Subcutaneous abdominal adipose tissue (tissue), 5 donors: Measurements from ENCODE around the gene WTAP.
A peak's percentile ranks its signal among the peaks of the same experiment; 100 is the strongest.
"Not testable (repeated sequence)": the region's sequence is repeated elsewhere in the genome, so short reads cannot be mapped to it uniquely, and the experiment has no call there.

Experiments used
- H3K27ac ChIP-seq: one replicate; pipeline ENCODE4 v1.7.0; 2013; ENCODE audit warnings: low read depth, mild to moderate bottlenecking, inconsistent platforms, low read length, moderate library complexity
- H3K27me3 ChIP-seq, 5 donors: one replicate each; pipeline ENCODE4 v1.7.0; 2013; ENCODE audit warnings: low read length in 5 of 5, inconsistent platforms in 1 of 5; ENCODE audit not compliant: control insufficient read depth in 5 of 5, insufficient read depth in 4 of 5
- H3K36me3 ChIP-seq, 5 donors: one replicate each; pipeline ENCODE4 v1.7.0; 2013; ENCODE audit warnings: low read length in 5 of 5; ENCODE audit not compliant: control insufficient read depth in 5 of 5, insufficient read depth in 5 of 5
- H3K4me1 ChIP-seq, 5 donors: one replicate each; pipeline ENCODE4 v1.7.0; 2013; ENCODE audit warnings: low read length in 5 of 5, mild to moderate bottlenecking in 3 of 5, moderate library complexity in 1 of 5; ENCODE audit not compliant: control insufficient read depth in 5 of 5, insufficient read depth in 5 of 5
- H3K4me3 ChIP-seq, 5 donors: one replicate each; pipeline ENCODE4 v1.7.0; 2013; ENCODE audit warnings: low read length in 5 of 5, low read depth in 1 of 5
- H3K9ac ChIP-seq, 5 donors: one replicate each; pipeline ENCODE4 v1.7.0; 2013; ENCODE audit warnings: low read length in 5 of 5, mild to moderate bottlenecking in 4 of 5, moderate library complexity in 3 of 5
- H3K9me3 ChIP-seq, 5 donors: one replicate each; pipeline ENCODE4 v1.7.0; 2013; ENCODE audit warnings: low read length in 5 of 5; ENCODE audit not compliant: control insufficient read depth in 5 of 5
- donor health status: healthy.
- donor health status: healthy.
- donor health status: healthy.
- donor health status: healthy.
- donor health status: healthy.

Gene WTAP

GRCh38 chr6:159742165-159742564, 14.9 kb downstream of the WTAP start:
- H3K9ac ChIP-seq = no peak overlapping the region
- H3K27me3 ChIP-seq = no peaks in the 10 kb centered on the region
- no peak overlapping the region for H3K27ac ChIP-seq
- peaks cover 57 to 87% (median 63%) of the 10 kb centered on the region in 5 donors for H3K36me3 ChIP-seq
- H3K4me1 ChIP-seq = no peaks in the 10 kb centered on the region
- H3K4me3 ChIP-seq = no peak overlapping the region
- no peaks in the 10 kb centered on the region for H3K9me3 ChIP-seq

- Histone ChIP-seq H3K4me1 (no peaks in the 10 kb centered on the region), H3K9me3 (no peaks in the 10 kb centered on the region), H3K27me3 (no peaks in the 10 kb centered on the region), H3K36me3 (peaks cover 70 to 92% (median 78%) of the 10 kb centered on the region in 5 donors), H3K9ac (no peak overlapping the region), H3K27ac (no peak overlapping the region), H3K4me3 (no peak overlapping the region)
These were observed 17.8 kb downstream of the WTAP start for GRCh38 chr6:159745081-159745480.

- Histone ChIP-seq H3K9ac (no peak overlapping the region), H3K27ac (no peak overlapping the region), H3K4me3 (no peak overlapping the region), H3K9me3 (no peaks in the 10 kb centered on the region), H3K27me3 (no peaks in the 10 kb centered on the region), H3K4me1 (no peaks in the 10 kb centered on the region), H3K36me3 (peaks cover 66 to 87% (median 74%) of the 10 kb centered on the region in 5 donors)
These were observed 19.5 kb downstream of the WTAP start for GRCh38 chr6:159746759-159747158.

GRCh38 chr6:159748127-159748526, 20.8 kb downstream of the WTAP start:
- H3K4me3 ChIP-seq, H3K27ac ChIP-seq, H3K9ac ChIP-seq, H3K4me1 ChIP-seq, H3K9me3 ChIP-seq, H3K27me3 ChIP-seq: not testable (repeated sequence)
- H3K36me3 ChIP-seq = peaks cover 59 to 80% (median 65%) of the 10 kb centered on the region in 5 donors

- H3K9ac ChIP-seq = no peak overlapping the region
- H3K9me3 ChIP-seq = no peaks in the 10 kb centered on the region
- no peak overlapping the region for H3K4me3 ChIP-seq
- H3K36me3 ChIP-seq = peaks cover 39 to 77% (median 48%) of the 10 kb centered on the region in 5 donors
- H3K27me3 ChIP-seq = no peaks in the 10 kb centered on the region
- H3K4me1 ChIP-seq = peaks cover 6 to 30% (median 13%) of the 10 kb centered on the region in 5 donors
- H3K27ac ChIP-seq = no peak overlapping the region
These were observed 24.1 kb downstream of the WTAP start for GRCh38 chr6:159751448-159751847.

- peaks cover 24 to 74% (median 42%) of the 10 kb centered on the region in 5 donors for H3K36me3 ChIP-seq
- peaks cover 6 to 34% (median 13%) of the 10 kb centered on the region in 5 donors for H3K4me1 ChIP-seq
- H3K27ac ChIP-seq = no peak overlapping the region
- no peaks in the 10 kb centered on the region for H3K9me3 ChIP-seq
- H3K4me3 ChIP-seq = no peak overlapping the region
- no peaks in the 10 kb centered on the region for H3K27me3 ChIP-seq
- H3K9ac ChIP-seq = no peak overlapping the region
These were observed 26.0 kb downstream of the WTAP start for GRCh38 chr6:159753081-159753872.

GRCh38 chr6:159754401-159754800, 27.1 kb downstream of the WTAP start:
- H3K27ac ChIP-seq = peak overlapping the region; percentile 68
- H3K36me3 ChIP-seq = peaks cover 25 to 69% (median 44%) of the 10 kb centered on the region in 5 donors
- peak overlapping the region in 1 of 5 donors; percentile 25 for H3K9ac ChIP-seq
- H3K4me1 ChIP-seq = peaks cover 6 to 34% (median 13%) of the 10 kb centered on the region in 5 donors
- H3K9me3 ChIP-seq = no peaks in the 10 kb centered on the region
- no peaks in the 10 kb centered on the region for H3K27me3 ChIP-seq
- H3K4me3 ChIP-seq = no peak overlapping the region

- Histone ChIP-seq H3K9me3 (no peaks in the 10 kb centered on the region), H3K4me1 (peaks cover 6 to 39% (median 14%) of the 10 kb centered on the region in 5 donors), H3K9ac (peak overlapping the region in 1 of 5 donors; percentile 60), H3K4me3 (peak overlapping the region in 1 of 5 donors; percentile 8), H3K27ac (peak overlapping the region; percentile 68), H3K27me3 (no peaks in the 10 kb centered on the region), H3K36me3 (peaks cover 17 to 64% (median 39%) of the 10 kb centered on the region in 5 donors)
These were observed 27.9 kb downstream of the WTAP start for GRCh38 chr6:159754959-159755914.

- Histone ChIP-seq H3K4me1 (peaks cover 6 to 52% (median 26%) of the 10 kb centered on the region in 5 donors), H3K27me3 (no peaks in the 10 kb centered on the region), H3K9me3 (no peaks in the 10 kb centered on the region), H3K27ac (no peak overlapping the region), H3K4me3 (no peak overlapping the region), H3K9ac (no peak overlapping the region), H3K36me3 (peaks cover 17 to 61% (median 37%) of the 10 kb centered on the region in 5 donors)
These were observed 29.2 kb downstream of the WTAP start for GRCh38 chr6:159756508-159756907.
